Neuronal stem cell (in vitro differentiated cells): ENCODE data around the gene ANKRD27.

Source experiments
- DNase-seq: peaks from one replicate; pipeline ENCODE4 v3.0.0-alpha.2; 2013; ENCODE audit warnings: low spot score
- H2AFZ ChIP-seq: one replicate; pipeline ENCODE4 v1.6.1; 2013; ENCODE audit warnings: mild to moderate bottlenecking, low read length, inconsistent platforms
- H2AK5ac ChIP-seq: 2 replicates; pipeline ENCODE4 v1.6.1; 2013; ENCODE audit warnings: low read depth, mild to moderate bottlenecking, inconsistent platforms, low read length, moderate library complexity, mixed read lengths
- H2BK120ac ChIP-seq: 2 replicates; pipeline ENCODE4 v1.6.1; 2013; ENCODE audit warnings: low read depth, mild to moderate bottlenecking, inconsistent platforms, low read length, moderate library complexity, mixed read lengths
- H2BK12ac ChIP-seq: one replicate; pipeline ENCODE4 v1.6.1; 2013; ENCODE audit warnings: low read length, inconsistent platforms
- H2BK15ac ChIP-seq: 2 replicates; pipeline ENCODE4 v1.6.1; 2013; ENCODE audit warnings: mild to moderate bottlenecking, low read length, inconsistent platforms, mixed read lengths
- H2BK5ac ChIP-seq: one replicate; pipeline ENCODE4 v1.6.1; 2013; ENCODE audit warnings: inconsistent platforms, mild to moderate bottlenecking, low read length, moderate library complexity
- H3K14ac ChIP-seq: one replicate; pipeline ENCODE4 v1.6.1; 2013; ENCODE audit warnings: low read length, inconsistent platforms
- H3K18ac ChIP-seq: 2 replicates; pipeline ENCODE4 v1.6.1; 2013; ENCODE audit warnings: low read length, inconsistent platforms
- H3K23ac ChIP-seq: 2 replicates; pipeline ENCODE4 v1.6.1; 2013; ENCODE audit warnings: low read depth, mild to moderate bottlenecking, mixed read lengths, low read length, inconsistent platforms; ENCODE audit not compliant: poor library complexity
- H3K27ac ChIP-seq: replicated peaks from 3 replicates; pipeline ENCODE4 v1.5.1; 2013; ENCODE audit warnings: low read length, inconsistent platforms
- H3K27me3 ChIP-seq, 3 experiments: 2 replicates each; pipeline ENCODE4 v1.6.1; 2013; ENCODE audit warnings: low read length in 3 of 3, mild to moderate bottlenecking in 2 of 3, inconsistent platforms in 1 of 3, low read depth in 1 of 3, mixed read lengths in 1 of 3, moderate library complexity in 1 of 3; ENCODE audit not compliant: control insufficient read depth in 3 of 3, insufficient read depth in 3 of 3
- H3K36me3 ChIP-seq, 2 donors: replicated peaks in 1 of 2; 2 replicates each; pipeline ENCODE4 v1.6.1; 2013; ENCODE audit warnings: low read length in 2 of 2; ENCODE audit not compliant: control insufficient read depth in 2 of 2, insufficient read depth in 2 of 2
- H3K4ac ChIP-seq: 2 replicates; pipeline ENCODE4 v1.6.1; 2013; ENCODE audit warnings: inconsistent platforms, mild to moderate bottlenecking, low read length, moderate library complexity
- H3K4me1 ChIP-seq, 2 donors: 1 replicate in 1 of 2; 2 replicates in 1 of 2; pipeline ENCODE4 v1.6.1; 2013; ENCODE audit warnings: low read length in 2 of 2, low read depth in 1 of 2; ENCODE audit not compliant: control insufficient read depth in 2 of 2, insufficient read depth in 1 of 2
- H3K4me2 ChIP-seq: one replicate; pipeline ENCODE4 v1.6.1; 2013; ENCODE audit warnings: mild to moderate bottlenecking, low read length, inconsistent platforms; ENCODE audit not compliant: insufficient read depth, poor library complexity, severe bottlenecking
- H3K4me3 ChIP-seq, 2 donors: 2 replicates each; pipeline ENCODE4 v1.5.1; 2013; ENCODE audit warnings: low read length in 2 of 2, mild to moderate bottlenecking in 2 of 2, inconsistent platforms in 1 of 2, moderate library complexity in 1 of 2
- H3K79me1 ChIP-seq: one replicate; pipeline ENCODE4 v1.6.1; 2013; ENCODE audit warnings: low read depth, mild to moderate bottlenecking, inconsistent platforms, low read length, moderate library complexity
- H3K9ac ChIP-seq: one replicate; pipeline ENCODE4 v1.6.1; 2013; ENCODE audit warnings: mild to moderate bottlenecking, low read depth, low read length, inconsistent platforms; ENCODE audit not compliant: poor library complexity
- H3K9me3 ChIP-seq, 2 donors: replicated peaks in 1 of 2; 2 replicates each; pipeline versions ENCODE3 to v1.6.1; 2013; ENCODE audit warnings: low read length in 2 of 2, mild to moderate bottlenecking in 2 of 2, inconsistent platforms in 1 of 2, low read depth in 1 of 2, mixed read lengths in 1 of 2, moderate library complexity in 1 of 2; ENCODE audit not compliant: control insufficient read depth in 2 of 2, insufficient read depth in 1 of 2
- H4K8ac ChIP-seq: one replicate; pipeline ENCODE4 v1.6.1; 2013; ENCODE audit warnings: low read depth, mild to moderate bottlenecking, inconsistent platforms, low read length, moderate library complexity
- H4K91ac ChIP-seq: one replicate; pipeline ENCODE4 v1.6.1; 2013; ENCODE audit warnings: low read length, low read depth, mild to moderate bottlenecking, inconsistent platforms; ENCODE audit not compliant: poor library complexity
- WGBS, 2 donors: extraction: QIAGEN DNeasy Blood & Tissue Kit; methylation state at CpG; one replicate each; pipeline ENCODE4 v1.1.7; 2013; ENCODE audit warnings: missing lambda C conversion rate in 2 of 2, mixed read lengths in 1 of 2; ENCODE audit not compliant: insufficient read length in 2 of 2, insufficient replicate concordance in 1 of 2; ENCODE audit errors: extremely low coverage in 2 of 2; 5-methylcytosine and 5-hydroxymethylcytosine counted together

The ANKRD27 gene

GRCh38 chr19:32691291-32691951 is 16.4 kb upstream of the ANKRD27 start, which contains the start of gene NUDT19:
Gene NUDT19 (plus strand): TSS chr19:32691821. CDS start chr19:32691961, 140 bp downstream.
- peak within 1 kb of the TSS; percentile 86 for H2BK12ac ChIP-seq
- H3K79me1 ChIP-seq = peaks cover 4% of the 10 kb centered on the region
- H3K23ac ChIP-seq = peak within 1 kb of the TSS; percentile 95
- H3K4me3 ChIP-seq = peak within 1 kb of the TSS; percentile 52 to 75
- no peaks in the 10 kb centered on the region for H3K9me3 ChIP-seq
- H2BK5ac ChIP-seq = no peak within 1 kb of the TSS
- peaks cover 0 to 1% of the 10 kb centered on the region in 2 donors for H3K36me3 ChIP-seq
- DNase-seq = peak; percentile 36
- no peak within 1 kb of the TSS for H3K27ac ChIP-seq
- peak within 1 kb of the TSS; percentile 64 for H3K4me2 ChIP-seq
- H4K8ac ChIP-seq = peak within 1 kb of the TSS; percentile 1
- peak within 1 kb of the TSS; percentile 91 for H3K9ac ChIP-seq
- peaks cover 0 to 8% of the 10 kb centered on the region in 2 donors for H3K4me1 ChIP-seq
- peak within 1 kb of the TSS; percentile 87 for H2BK120ac ChIP-seq
- peak within 1 kb of the TSS; percentile 95 for H2AFZ ChIP-seq
- H3K27me3 ChIP-seq = peaks cover 0 to 5% (median 0%) of the 10 kb centered on the region in 3 experiments
- H3K18ac ChIP-seq = peak within 1 kb of the TSS; percentile 97
- peak within 1 kb of the TSS; percentile 98 for H2AK5ac ChIP-seq
- peak within 1 kb of the TSS; percentile 82 for H3K14ac ChIP-seq
- H2BK15ac ChIP-seq = peak within 1 kb of the TSS; percentile 4
- no CpG with 5 or more reads among the region's 32 CpGs for WGBS, 2 donors
- H3K4ac ChIP-seq = peak within 1 kb of the TSS; percentile 98
- H4K91ac ChIP-seq = peak within 1 kb of the TSS; percentile 92

DNA sequence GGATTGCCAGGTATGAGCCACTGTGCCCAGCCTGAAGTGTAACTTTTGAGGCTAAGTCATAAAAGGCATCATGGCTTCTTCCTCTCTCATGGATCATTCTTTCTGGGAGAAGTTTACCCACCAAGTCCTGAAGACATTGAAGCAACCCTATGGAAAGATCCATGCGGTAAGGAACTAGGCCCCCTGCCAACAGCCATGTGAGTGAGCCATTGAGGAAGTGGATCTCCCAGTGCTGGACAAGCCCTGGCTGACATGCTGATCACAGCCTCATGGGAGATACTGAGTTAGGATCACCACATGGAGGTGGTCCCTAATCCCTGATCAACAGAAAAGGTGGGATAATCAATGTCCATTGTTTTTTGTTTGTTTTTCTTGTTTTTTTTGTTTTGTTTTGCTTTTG is 13.3 kb upstream of the ANKRD27 start:
- Histone ChIP-seq H3K4ac (no peak overlapping the region), H3K27me3 (peaks cover 0 to 5% (median 0%) of the 10 kb centered on the region in 3 experiments), H3K4me3 (no peak overlapping the region), H3K36me3 (peaks cover 0 to 1% of the 10 kb centered on the region in 2 donors), H2BK15ac (no peak overlapping the region), H3K18ac (no peak overlapping the region), H3K9me3 (no peaks in the 10 kb centered on the region), H3K4me2 (no peak overlapping the region), H4K8ac (no peak overlapping the region), H3K9ac (no peak overlapping the region), H3K79me1 (peaks cover 4% of the 10 kb centered on the region), H3K27ac (no peak overlapping the region), H3K4me1 (peaks cover 0 to 8% of the 10 kb centered on the region in 2 donors), H2BK120ac (no peak overlapping the region), H2AK5ac (no peak overlapping the region), H2AFZ (no peak overlapping the region), H3K23ac (no peak overlapping the region), H4K91ac (no peak overlapping the region), H3K14ac (no peak overlapping the region), H2BK12ac (no peak overlapping the region), H2BK5ac (no peak overlapping the region)
- no peak for DNase-seq
- WGBS, 2 donors = no CpG with 5 or more reads among the region's 1 CpG

DNA sequence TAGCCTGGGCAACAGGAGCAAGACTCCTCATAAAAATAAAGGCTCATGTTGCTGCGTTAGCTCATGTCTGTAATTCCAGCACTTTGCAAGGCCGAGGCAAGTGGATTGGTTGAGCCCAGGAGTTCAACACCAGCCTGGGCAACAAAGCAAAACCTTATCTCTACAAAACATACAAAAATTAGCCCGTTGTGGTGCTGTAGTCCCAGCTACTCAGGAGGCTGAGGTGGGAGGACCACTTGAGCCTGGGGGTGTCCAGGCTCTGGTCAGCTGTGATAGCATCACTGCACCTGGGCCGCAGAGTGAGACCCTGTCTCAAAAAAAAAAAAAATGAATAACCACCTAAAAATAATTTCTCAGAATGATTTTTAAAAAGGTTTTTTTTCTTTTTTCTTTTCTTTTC is 12.7 kb upstream of the ANKRD27 start:
- WGBS, 2 donors = no CpG with 5 or more reads among the region's 4 CpGs

DNA sequence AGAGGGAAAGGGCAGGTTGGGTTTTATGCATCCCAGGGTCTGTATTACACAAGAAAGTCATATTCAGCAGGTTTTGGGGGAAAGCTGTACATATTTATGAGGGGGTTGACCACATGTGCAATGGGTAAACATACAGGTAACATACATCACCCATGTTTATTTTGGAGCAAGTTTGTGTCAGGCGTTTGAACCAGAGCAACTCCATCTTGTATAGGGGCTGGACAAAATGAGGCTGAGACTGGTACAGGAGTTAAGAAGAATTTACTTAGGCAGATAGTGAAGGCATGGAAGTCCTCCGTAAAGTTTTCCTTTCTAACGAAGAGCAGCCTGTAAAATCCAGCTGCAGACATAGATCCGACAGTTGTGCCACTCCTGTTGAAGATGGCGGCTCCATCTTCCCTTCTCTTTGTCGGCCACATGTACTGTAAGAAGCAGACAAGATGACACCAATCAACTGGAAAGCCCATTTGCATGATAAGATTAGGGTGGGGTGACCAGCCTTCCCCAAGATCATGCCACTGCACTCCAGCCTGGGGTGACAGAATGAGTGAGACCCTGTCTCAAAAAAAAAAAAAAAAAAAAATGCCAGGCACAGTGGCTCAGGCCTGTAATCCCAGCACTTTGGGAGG is 12.0 kb upstream of the ANKRD27 start:
- no peak overlapping the region for H3K4me3 ChIP-seq
- H3K36me3 ChIP-seq = no peaks in the 10 kb centered on the region
- H3K4me2 ChIP-seq = no peak overlapping the region
- peaks cover 0 to 11% (median 0%) of the 10 kb centered on the region in 3 experiments for H3K27me3 ChIP-seq
- H2BK120ac ChIP-seq = no peak overlapping the region
- no peak overlapping the region for H3K18ac ChIP-seq
- no peak overlapping the region for H3K9ac ChIP-seq
- no peaks in the 10 kb centered on the region for H3K79me1 ChIP-seq
- no peak overlapping the region for H4K91ac ChIP-seq
- H3K4ac ChIP-seq = no peak overlapping the region
- H2AFZ ChIP-seq = no peak overlapping the region
- no peak overlapping the region for H3K14ac ChIP-seq
- H2BK15ac ChIP-seq = no peak overlapping the region
- no peak overlapping the region for H3K23ac ChIP-seq
- WGBS, 2 donors = no CpG with 5 or more reads among the region's 6 CpGs
- no peak for DNase-seq
- peaks cover 0 to 4% of the 10 kb centered on the region in 2 donors for H3K4me1 ChIP-seq
- H4K8ac ChIP-seq = no peak overlapping the region
- no peak overlapping the region for H2BK12ac ChIP-seq
- H3K9me3 ChIP-seq = no peaks in the 10 kb centered on the region
- H2BK5ac ChIP-seq = no peak overlapping the region
- H2AK5ac ChIP-seq = no peak overlapping the region
- H3K27ac ChIP-seq = no peak overlapping the region

More for the DNA sequence above, 12.7 kb upstream of the ANKRD27 start:
- no peak for DNase-seq
- no peak overlapping the region for H2AFZ ChIP-seq
- H3K36me3 ChIP-seq = peaks cover 0 to under 1% of the 10 kb centered on the region in 2 donors
- H2BK15ac ChIP-seq = no peak overlapping the region
- H2AK5ac ChIP-seq = no peak overlapping the region
- no peak overlapping the region for H3K4me2 ChIP-seq
- no peak overlapping the region for H3K18ac ChIP-seq
- H3K4me3 ChIP-seq = no peak overlapping the region
- H2BK12ac ChIP-seq = no peak overlapping the region
- no peak overlapping the region for H2BK120ac ChIP-seq
- H2BK5ac ChIP-seq = no peak overlapping the region
- H3K23ac ChIP-seq = no peak overlapping the region
- H4K8ac ChIP-seq = no peak overlapping the region
- no peak overlapping the region for H3K9ac ChIP-seq
- H3K9me3 ChIP-seq = no peaks in the 10 kb centered on the region
- peaks cover 4% of the 10 kb centered on the region for H3K79me1 ChIP-seq
- no peak overlapping the region for H3K27ac ChIP-seq
- peaks cover 0 to 8% (median 0%) of the 10 kb centered on the region in 3 experiments for H3K27me3 ChIP-seq
- H4K91ac ChIP-seq = no peak overlapping the region
- peaks cover 0 to 7% of the 10 kb centered on the region in 2 donors for H3K4me1 ChIP-seq
- H3K4ac ChIP-seq = no peak overlapping the region
- H3K14ac ChIP-seq = peak overlapping the region; percentile 38
